B cell (primary cell): ENCODE data around the gene UTP25. TPM values are rescaled to one million over a fixed set of nuclear protein-coding genes. Genes with fewer than 3 reads are reported as not detected.

ENCODE experiments used
- ATAC-seq: fragments of 200-7000 bp; cut with Tn5 transposase; one replicate; pipeline ENCODE4 v1.10.0; 2021; ENCODE audit warnings: low read depth, mild to moderate bottlenecking, moderate number of reproducible peaks, moderate library complexity
- CTCF ChIA-PET: fragments of 350-600 bp; sonication (Branson Sonifier 250); formaldehyde crosslinking; loops from one replicate; lab custom pipeline; 2021; ENCODE audit warnings: antibody characterized with exemption, inconsistent platforms; lab: Charles Lee
- POLR2A ChIA-PET: fragments of 350-600 bp; sonication (Branson Sonifier 250); formaldehyde crosslinking; loops from one replicate; lab custom pipeline; 2021; ENCODE audit warnings: antibody characterized with exemption; lab: Charles Lee
- DNase-seq: peaks from one replicate; pipeline ENCODE4 v3.0.0; 2013
- H2AFZ ChIP-seq: 2 replicates; pipeline ENCODE4 v1.6.1; 2012; ENCODE audit warnings: mild to moderate bottlenecking, low read depth, low read length; ENCODE audit not compliant: insufficient read depth, poor library complexity, severe bottlenecking
- H3K27ac ChIP-seq, 2 donors: 1 replicate in 1 of 2; 2 replicates in 1 of 2; pipeline ENCODE4 v1.5.1; 2012 to 2013; ENCODE audit warnings: low read length in 2 of 2, mild to moderate bottlenecking in 2 of 2, moderate library complexity in 1 of 2
- H3K27me3 ChIP-seq, 4 experiments: fragments of 200-600 bp in 1 of 4; sonication (generic) in 1 of 4; replicated peaks in 1 of 4; 1 replicate in 2 of 4; 2 replicates in 2 of 4; pipeline versions ENCODE4 v1.6.1 to v1.7.0; 2013 to 2016; ENCODE audit warnings: low read length in 3 of 4, mild to moderate bottlenecking in 2 of 4, mixed read lengths in 1 of 4, moderate library complexity in 1 of 4; ENCODE audit not compliant: insufficient read depth in 4 of 4, control insufficient read depth in 3 of 4; ENCODE audit errors: control extremely low read depth in 1 of 4
- H3K36me3 ChIP-seq, 2 experiments: replicated peaks in 1 of 2; 1 replicate in 1 of 2; 2 replicates in 1 of 2; pipeline versions ENCODE4 v1.6.1 to v1.7.1; 2013; ENCODE audit warnings: low read length in 1 of 2; ENCODE audit not compliant: insufficient read depth in 2 of 2, control insufficient read depth in 1 of 2; ENCODE audit errors: control extremely low read depth in 1 of 2, extremely low read depth in 1 of 2
- H3K4me1 ChIP-seq, 2 donors: fragments of 200-600 bp in 1 of 2; sonication (generic) in 1 of 2; 1 replicate in 1 of 2; 2 replicates in 1 of 2; pipeline versions ENCODE4 v1.5.1 to v1.6.1; 2013 to 2017; ENCODE audit warnings: low read length in 2 of 2; ENCODE audit not compliant: control insufficient read depth in 2 of 2, insufficient read depth in 2 of 2
- H3K4me2 ChIP-seq: replicated peaks from 2 replicates; pipeline ENCODE3; 2012; ENCODE audit warnings: mild to moderate bottlenecking, low read depth, low read length; ENCODE audit not compliant: poor library complexity, severe bottlenecking
- H3K4me3 ChIP-seq, 5 experiments: fragments of 200-600 bp in 1 of 5; sonication (generic) in 1 of 5; 1 replicate in 3 of 5; 2 replicates in 2 of 5; pipeline versions ENCODE4 v1.5.1 to v1.7.0; 2011 to 2016; ENCODE audit warnings: low read length in 4 of 5, mild to moderate bottlenecking in 4 of 5, low read depth in 2 of 5, control low read depth in 1 of 5, moderate library complexity in 1 of 5; ENCODE audit not compliant: insufficient read depth in 1 of 5; ENCODE audit errors: control extremely low read depth in 1 of 5, extremely low read depth in 1 of 5
- H3K79me2 ChIP-seq: fragments of 200-600 bp; sonication (generic); one replicate; pipeline ENCODE4 v1.6.0; 2016; ENCODE audit warnings: low read length; ENCODE audit not compliant: control insufficient read depth, insufficient read depth
- H3K9ac ChIP-seq: fragments of 200-600 bp; sonication (generic); 2 replicates; pipeline ENCODE4 v1.6.1; 2017; ENCODE audit warnings: mild to moderate bottlenecking, low read length, moderate library complexity
- H3K9me3 ChIP-seq, 3 donors: one replicate each; pipeline versions ENCODE4 v1.6.1 to v1.7.1; 2013; ENCODE audit warnings: low read length in 2 of 3; ENCODE audit not compliant: control insufficient read depth in 2 of 3, insufficient read depth in 1 of 3; ENCODE audit errors: control extremely low read depth in 1 of 3
- H4K20me1 ChIP-seq: 2 replicates; pipeline ENCODE4 v1.6.0; 2012; ENCODE audit warnings: mild to moderate bottlenecking, low read length; ENCODE audit not compliant: insufficient read depth, control insufficient read depth, poor library complexity, severe bottlenecking
- H3K27ac Mint-ChIP-seq: one replicate; pipeline ENCODE4 v1.8.0; 2021; ENCODE audit warnings: mixed read lengths
- H3K27me3 Mint-ChIP-seq: one replicate; pipeline ENCODE4 v1.8.0; 2021; ENCODE audit warnings: mixed read lengths
- H3K4me1 Mint-ChIP-seq: one replicate; pipeline ENCODE4 v1.8.0; 2021; ENCODE audit warnings: mixed read lengths
- H3K4me3 Mint-ChIP-seq: one replicate; pipeline ENCODE4 v1.8.0; 2021; ENCODE audit warnings: mixed read lengths
- H3K9me3 Mint-ChIP-seq: one replicate; pipeline ENCODE4 v1.8.0; 2022; ENCODE audit warnings: mixed read lengths; ENCODE audit not compliant: insufficient read depth
- CTCF ChIP-seq: fragments of 200-600 bp; IDR thresholded peaks from one replicate; pipeline ENCODE4 v1.8.0; 2022; ENCODE audit warnings: antibody characterized with exemption, mild to moderate bottlenecking
- EZH2 ChIP-seq: IDR thresholded peaks from 2 replicates; pipeline ENCODE4 v1.6.1; 2012; ENCODE audit warnings: borderline replicate concordance, low read depth, mild to moderate bottlenecking, moderate library complexity, low read length; ENCODE audit not compliant: insufficient read depth, poor library complexity, severe bottlenecking
- WGBS: methylation state at CpG from one replicate; pipeline ENCODE4 v1.1.5; 2013; ENCODE audit warnings: missing lambda C conversion rate; ENCODE audit not compliant: insufficient coverage; 5-methylcytosine and 5-hydroxymethylcytosine counted together
- intact Hi-C: fragments of 100-400 bp; cut with micrococcal nuclease; formaldehyde crosslinking; loops from one replicate; pipeline ENCODE4 v1.10.0; 2022
- polyA plus RNA-seq: library from polyadenylated mRNA; depleted of rRNA; stranded (reverse); fragments of >200 nt; gene quantifications from 2 replicates; pipeline ENCODE4 v1.2.3, GENCODE V29; 2012
- total RNA-seq, 2 donors: library from RNA; stranded (reverse); fragments of 120-200 nt in 1 of 2; gene quantifications; 1 replicate in 1 of 2; 2 replicates in 1 of 2; pipeline versions ENCODE4 v1.2.3 to v1.2.4, GENCODE V29; 2013 to 2022

UTP25 gene
- total and polyA plus RNA-seq, 2 donors (not counting 1 experiment from before 2014, with no cell fraction given) = 6.2 to 16.6 TPM

DNA sequence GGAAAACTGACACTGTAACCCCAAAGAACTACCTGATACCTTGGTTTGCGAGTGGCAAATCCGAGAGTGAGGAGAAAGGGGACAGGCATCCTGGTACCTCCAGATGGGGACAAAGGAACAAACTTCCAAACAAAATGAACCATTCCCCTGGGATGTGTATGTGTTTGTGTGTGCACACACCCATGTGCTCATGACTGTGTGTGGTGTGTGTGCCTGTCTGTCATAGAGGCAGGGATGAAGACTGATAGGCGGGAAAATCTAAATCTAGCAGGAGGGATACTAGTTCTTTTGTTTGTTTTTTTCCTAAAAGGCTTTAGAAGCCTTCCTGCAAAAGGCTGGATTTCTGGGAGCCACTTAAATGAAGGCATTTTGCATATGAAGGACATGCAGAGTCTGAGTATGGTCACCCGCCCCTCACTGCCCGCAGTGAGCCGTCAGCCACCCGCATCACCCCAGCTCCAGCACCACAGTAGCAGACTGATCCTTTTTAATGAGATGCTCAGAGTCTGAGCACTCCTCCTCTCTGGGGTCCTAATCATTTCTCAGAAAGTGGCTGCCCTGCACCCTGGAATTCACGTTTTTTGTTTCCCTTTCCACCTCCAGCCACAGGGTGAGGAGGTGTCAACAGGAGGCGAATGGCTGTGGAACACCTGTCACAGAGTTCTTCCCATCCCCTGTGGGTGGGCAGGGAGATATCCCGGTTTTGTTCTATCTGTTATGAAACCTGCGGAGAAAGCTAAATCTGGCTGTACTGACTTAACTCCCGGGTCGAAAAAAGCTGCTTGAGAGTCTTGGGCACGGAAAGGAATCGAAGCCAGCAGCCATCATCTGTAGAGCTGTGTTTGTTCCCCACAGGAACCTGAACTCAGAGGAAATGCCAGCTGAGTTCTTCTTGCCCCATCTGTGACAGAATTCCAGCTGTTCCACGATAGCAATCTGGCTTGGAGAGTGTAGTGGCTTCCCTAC is 34.9 kb downstream of the UTP25 start:
- TF ChIP-seq CTCF (no peak), EZH2 (no peak)
- H4K20me1 ChIP-seq = no peaks in the 10 kb centered on the region
- H3K4me2 ChIP-seq = no peak overlapping the region
- no peak overlapping the region for H3K27ac ChIP-seq
- no peak for ATAC-seq
- ChIA-PET POLR2A (no interaction called here), CTCF (interaction anchor here (1.3 kb wide), 1 partner anchor 448 kb away, joined by 7 read pairs; no protein-coding TSS in a partner anchor)
- H3K9me3 ChIP-seq = peaks cover 0 to 9% (median 0%) of the 10 kb centered on the region in 3 donors
- H3K4me1 ChIP-seq = no peaks in the 10 kb centered on the region
- Mint-ChIP-seq H3K4me1 (no peaks in the 10 kb centered on the region), H3K27ac (no peak overlapping the region), H3K9me3 (peaks cover 2% of the 10 kb centered on the region), H3K27me3 (peaks cover 34% of the 10 kb centered on the region), H3K4me3 (no peak overlapping the region)
- DNase-seq = no peak
- intact Hi-C loops = no loop called here
- no peak overlapping the region for H2AFZ ChIP-seq
- H3K4me3 ChIP-seq = no peak overlapping the region
- 95% methylated on average over 10 of the region's 16 CpGs for WGBS
- peaks cover 0 to 3% of the 10 kb centered on the region in 2 experiments for H3K36me3 ChIP-seq
- H3K27me3 ChIP-seq = peaks cover 0 to 14% (median 3%) of the 10 kb centered on the region in 4 experiments
- no peak overlapping the region for H3K9ac ChIP-seq
- H3K79me2 ChIP-seq = no peaks in the 10 kb centered on the region
